Liver (tissue), 9 donors: ENCODE data around the gene CD9. TPM values are rescaled to one million over a fixed set of nuclear protein-coding genes. Genes with fewer than 3 reads are reported as not detected.
A peak's percentile ranks its signal among the peaks of the same experiment; 100 is the strongest.

Experiments used
- DNase-seq: peaks from one replicate; pipeline ENCODE4 v3.0.0-alpha.2; 2017; ENCODE audit warnings: low spot score
- H3K27ac ChIP-seq, 2 donors: one replicate each; pipeline ENCODE4 v1.7.0; 2013; ENCODE audit warnings: inconsistent platforms in 2 of 2, low read length in 2 of 2, control low read depth in 1 of 2, low read depth in 1 of 2, mild to moderate bottlenecking in 1 of 2
- H3K27me3 ChIP-seq, 4 donors: one replicate each; pipeline versions ENCODE4 v1.6.1 to v1.7.0; 2013; ENCODE audit warnings: low read length in 3 of 4, inconsistent platforms in 1 of 4, mild to moderate bottlenecking in 1 of 4, moderate library complexity in 1 of 4; ENCODE audit not compliant: control insufficient read depth in 4 of 4, insufficient read depth in 4 of 4
- H3K36me3 ChIP-seq, 4 donors: one replicate each; pipeline versions ENCODE4 v1.6.1 to v1.7.0; 2013; ENCODE audit warnings: low read length in 3 of 4, mild to moderate bottlenecking in 3 of 4, low read depth in 1 of 4, moderate library complexity in 1 of 4; ENCODE audit not compliant: control insufficient read depth in 4 of 4, insufficient read depth in 3 of 4
- H3K4me1 ChIP-seq, 4 donors: one replicate each; pipeline versions ENCODE4 v1.6.1 to v1.7.0; 2013; ENCODE audit warnings: low read length in 3 of 4, mild to moderate bottlenecking in 3 of 4, moderate library complexity in 1 of 4; ENCODE audit not compliant: control insufficient read depth in 4 of 4, insufficient read depth in 4 of 4
- H3K4me3 ChIP-seq, 3 donors: one replicate each; pipeline versions ENCODE4 v1.6.1 to v1.7.0; 2013; ENCODE audit warnings: low read length in 3 of 3, control low read depth in 1 of 3, low read depth in 1 of 3, mild to moderate bottlenecking in 1 of 3
- H3K9ac ChIP-seq, 2 donors: one replicate each; pipeline ENCODE4 v1.7.0; 2013; ENCODE audit warnings: low read length in 2 of 2, mild to moderate bottlenecking in 2 of 2, moderate library complexity in 2 of 2, control low read depth in 1 of 2, low read depth in 1 of 2
- H3K9me3 ChIP-seq, 4 donors: one replicate each; pipeline versions ENCODE4 v1.6.1 to v1.7.0; 2013; ENCODE audit warnings: low read length in 3 of 4; ENCODE audit not compliant: control insufficient read depth in 4 of 4
- EGR1 ChIP-seq, 2 donors: IDR thresholded peaks; 2 replicates each; pipeline ENCODE4 v1.6.1; 2016 to 2018; ENCODE audit warnings: antibody characterized with exemption in 2 of 2, low read depth in 2 of 2
- FOXA2 ChIP-seq: IDR thresholded peaks from 2 replicates; pipeline ENCODE4 v1.6.1; 2016; ENCODE audit warnings: antibody characterized with exemption
- GABPA ChIP-seq, 2 donors: IDR thresholded peaks in 1 of 2; conservative IDR thresholded peaks in 1 of 2; 2 replicates each; pipeline ENCODE4 v1.6.1; 2016; ENCODE audit warnings: antibody characterized with exemption in 2 of 2, mild to moderate bottlenecking in 1 of 2, moderate library complexity in 1 of 2
- HNF4A ChIP-seq, 2 donors: conservative IDR thresholded peaks; 2 replicates each; pipeline ENCODE4 v1.6.1; 2016; ENCODE audit warnings: antibody characterized with exemption in 2 of 2, mild to moderate bottlenecking in 2 of 2
- HNF4G ChIP-seq: IDR thresholded peaks from 2 replicates; pipeline ENCODE4 v1.6.1; 2016; ENCODE audit warnings: antibody characterized with exemption
- JUND ChIP-seq, 2 donors: IDR thresholded peaks; 2 replicates each; pipeline ENCODE4 v1.6.1; 2016; ENCODE audit warnings: antibody characterized with exemption in 2 of 2
- NR2F2 ChIP-seq: IDR thresholded peaks from 2 replicates; pipeline ENCODE4 v1.6.1; 2016; ENCODE audit warnings: antibody characterized with exemption
- RAD21 ChIP-seq, 2 donors: IDR thresholded peaks; 2 replicates each; pipeline ENCODE4 v1.6.1; 2016; ENCODE audit warnings: antibody characterized with exemption in 2 of 2, mild to moderate bottlenecking in 2 of 2
- RXRA ChIP-seq, 2 donors: IDR thresholded peaks; 2 replicates each; pipeline ENCODE4 v1.6.1; 2017 to 2018; ENCODE audit warnings: antibody characterized with exemption in 2 of 2, mild to moderate bottlenecking in 1 of 2
- SP1 ChIP-seq: IDR thresholded peaks from 2 replicates; pipeline ENCODE4 v1.6.1; 2018; ENCODE audit warnings: antibody characterized with exemption, mild to moderate bottlenecking
- YY1 ChIP-seq: IDR thresholded peaks from 2 replicates; pipeline ENCODE4 v1.6.1; 2016; ENCODE audit warnings: antibody characterized with exemption, mild to moderate bottlenecking
- WGBS: extraction: QIAGEN DNeasy Blood & Tissue Kit; methylation state at CpG from one replicate; pipeline ENCODE4 v1.1.7; 2013; 5-methylcytosine and 5-hydroxymethylcytosine counted together
- polyA plus RNA-seq, 2 donors: library from polyadenylated mRNA; stranded (reverse) in 1 of 2; unstranded in 1 of 2; fragments of 200-250 nt in 1 of 2; fragments of >200 nt in 1 of 2; fragmentation: Nextera tagmentation in 1 of 2; extraction: Ambion mirVana in 1 of 2; gene quantifications; one replicate each; pipeline versions ENCODE4 v1.2.1 to v1.2.3, GENCODE V29; 2013 to 2015
- total RNA-seq, 2 donors: library from RNA; depleted of rRNA; stranded (reverse); fragments of >200 nt; gene quantifications; one replicate each; pipeline ENCODE4 v1.2.3, GENCODE V29; 2014
- TF ChIP-seq, protein P1 (sequence below): IDR thresholded peaks from 2 replicates; pipeline ENCODE4 v1.6.1; 2016; ENCODE audit warnings: antibody characterized with exemption
- TF ChIP-seq, protein P2 (sequence below): IDR thresholded peaks from 2 replicates; pipeline ENCODE4 v1.6.1; 2016; ENCODE audit warnings: antibody characterized with exemption, mild to moderate bottlenecking
- TF ChIP-seq, protein P3 (sequence below): fragments of 150-350 bp; IDR thresholded peaks from 2 replicates; pipeline ENCODE4 v1.5.1; 2017; ENCODE audit warnings: improper control_type of control experiment, low read depth, low read length; ENCODE audit not compliant: missing input control
- TF ChIP-seq, protein P4 (sequence below): IDR thresholded peaks from 2 replicates; pipeline ENCODE4 v1.6.1; 2016; ENCODE audit warnings: antibody characterized with exemption
- TF ChIP-seq, protein P5 (sequence below): IDR thresholded peaks from 2 replicates; pipeline ENCODE4 v1.6.1; 2016; ENCODE audit warnings: antibody characterized with exemption
- donor health status: healthy.
- donor health status: healthy.
- donor health status: healthy.
- donor health status: healthy.
- donor health status: healthy.

Gene CD9
- total and polyA plus RNA-seq, 4 donors, result 18.7 to 65.2 (median 32.4) TPM

DNA sequence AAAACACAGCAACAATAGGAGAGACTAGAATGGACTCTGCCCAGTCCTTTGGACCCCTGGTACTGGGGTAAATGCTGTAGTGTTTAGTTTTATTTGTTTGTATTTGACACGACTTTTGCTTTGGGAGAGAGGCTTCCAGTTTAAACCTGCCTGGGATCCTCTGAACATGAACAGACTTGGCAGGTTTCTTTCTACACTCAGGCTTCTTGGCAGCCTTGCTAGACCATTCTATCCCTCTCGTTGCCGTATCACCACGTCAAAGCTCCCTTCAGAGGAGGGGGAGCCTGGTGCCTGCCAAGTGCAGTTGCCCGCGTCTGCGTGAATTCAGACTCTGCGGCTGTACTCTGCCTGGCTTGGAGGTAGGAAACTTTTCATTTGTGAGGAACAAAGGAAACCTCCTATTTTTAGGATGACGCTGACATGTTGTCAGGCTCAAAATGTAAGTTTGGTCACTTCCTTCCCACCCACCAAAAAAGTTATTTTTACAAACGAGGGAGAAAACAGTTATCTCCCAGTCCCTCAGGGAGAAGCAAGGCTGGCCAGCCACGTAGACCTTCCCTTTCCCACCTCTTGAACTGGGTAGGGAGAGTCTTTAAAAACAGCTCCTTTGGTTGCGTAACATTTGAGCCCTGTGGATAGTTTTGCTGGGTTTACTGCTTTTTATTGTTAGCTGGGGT, 25.9 kb downstream of the CD9 start:
- DNase-seq, result no peak
- TF ChIP-seq RAD21 (IDR thresholded peaks at IDR 0.05) (peak; percentile 3 to 47), HNF4G (peak; percentile 86), RXRA (IDR thresholded peaks at IDR 0.05) (peak in 1 of 2 donors; percentile 80), GABPA (IDR thresholded peaks at IDR 0.05 in 1 of 2, conservative IDR thresholded peaks at IDR 0.05 in 1 of 2) (peak in 1 of 2 donors; percentile 4), NR2F2 (peak; percentile 49), FOXA2 (no peak), JUND (IDR thresholded peaks at IDR 0.05) (no peak), EGR1 (IDR thresholded peaks at IDR 0.05; ENCODE audit: low read depth in 2 of 2) (peak in 1 of 2 donors; percentile 12), YY1 (peak; percentile 53), SP1 (peak; percentile 87), HNF4A (conservative IDR thresholded peaks at IDR 0.05) (peak; percentile 98 to 99)
- TF ChIP-seq, protein P1, sequence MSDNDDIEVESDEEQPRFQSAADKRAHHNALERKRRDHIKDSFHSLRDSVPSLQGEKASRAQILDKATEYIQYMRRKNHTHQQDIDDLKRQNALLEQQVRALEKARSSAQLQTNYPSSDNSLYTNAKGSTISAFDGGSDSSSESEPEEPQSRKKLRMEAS, result peak; percentile 41
- TF ChIP-seq, protein P2, sequence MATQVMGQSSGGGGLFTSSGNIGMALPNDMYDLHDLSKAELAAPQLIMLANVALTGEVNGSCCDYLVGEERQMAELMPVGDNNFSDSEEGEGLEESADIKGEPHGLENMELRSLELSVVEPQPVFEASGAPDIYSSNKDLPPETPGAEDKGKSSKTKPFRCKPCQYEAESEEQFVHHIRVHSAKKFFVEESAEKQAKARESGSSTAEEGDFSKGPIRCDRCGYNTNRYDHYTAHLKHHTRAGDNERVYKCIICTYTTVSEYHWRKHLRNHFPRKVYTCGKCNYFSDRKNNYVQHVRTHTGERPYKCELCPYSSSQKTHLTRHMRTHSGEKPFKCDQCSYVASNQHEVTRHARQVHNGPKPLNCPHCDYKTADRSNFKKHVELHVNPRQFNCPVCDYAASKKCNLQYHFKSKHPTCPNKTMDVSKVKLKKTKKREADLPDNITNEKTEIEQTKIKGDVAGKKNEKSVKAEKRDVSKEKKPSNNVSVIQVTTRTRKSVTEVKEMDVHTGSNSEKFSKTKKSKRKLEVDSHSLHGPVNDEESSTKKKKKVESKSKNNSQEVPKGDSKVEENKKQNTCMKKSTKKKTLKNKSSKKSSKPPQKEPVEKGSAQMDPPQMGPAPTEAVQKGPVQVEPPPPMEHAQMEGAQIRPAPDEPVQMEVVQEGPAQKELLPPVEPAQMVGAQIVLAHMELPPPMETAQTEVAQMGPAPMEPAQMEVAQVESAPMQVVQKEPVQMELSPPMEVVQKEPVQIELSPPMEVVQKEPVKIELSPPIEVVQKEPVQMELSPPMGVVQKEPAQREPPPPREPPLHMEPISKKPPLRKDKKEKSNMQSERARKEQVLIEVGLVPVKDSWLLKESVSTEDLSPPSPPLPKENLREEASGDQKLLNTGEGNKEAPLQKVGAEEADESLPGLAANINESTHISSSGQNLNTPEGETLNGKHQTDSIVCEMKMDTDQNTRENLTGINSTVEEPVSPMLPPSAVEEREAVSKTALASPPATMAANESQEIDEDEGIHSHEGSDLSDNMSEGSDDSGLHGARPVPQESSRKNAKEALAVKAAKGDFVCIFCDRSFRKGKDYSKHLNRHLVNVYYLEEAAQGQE, result peak; percentile 75
- TF ChIP-seq, protein P3, sequence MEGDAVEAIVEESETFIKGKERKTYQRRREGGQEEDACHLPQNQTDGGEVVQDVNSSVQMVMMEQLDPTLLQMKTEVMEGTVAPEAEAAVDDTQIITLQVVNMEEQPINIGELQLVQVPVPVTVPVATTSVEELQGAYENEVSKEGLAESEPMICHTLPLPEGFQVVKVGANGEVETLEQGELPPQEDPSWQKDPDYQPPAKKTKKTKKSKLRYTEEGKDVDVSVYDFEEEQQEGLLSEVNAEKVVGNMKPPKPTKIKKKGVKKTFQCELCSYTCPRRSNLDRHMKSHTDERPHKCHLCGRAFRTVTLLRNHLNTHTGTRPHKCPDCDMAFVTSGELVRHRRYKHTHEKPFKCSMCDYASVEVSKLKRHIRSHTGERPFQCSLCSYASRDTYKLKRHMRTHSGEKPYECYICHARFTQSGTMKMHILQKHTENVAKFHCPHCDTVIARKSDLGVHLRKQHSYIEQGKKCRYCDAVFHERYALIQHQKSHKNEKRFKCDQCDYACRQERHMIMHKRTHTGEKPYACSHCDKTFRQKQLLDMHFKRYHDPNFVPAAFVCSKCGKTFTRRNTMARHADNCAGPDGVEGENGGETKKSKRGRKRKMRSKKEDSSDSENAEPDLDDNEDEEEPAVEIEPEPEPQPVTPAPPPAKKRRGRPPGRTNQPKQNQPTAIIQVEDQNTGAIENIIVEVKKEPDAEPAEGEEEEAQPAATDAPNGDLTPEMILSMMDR, result no peak
- TF ChIP-seq, protein P4, sequence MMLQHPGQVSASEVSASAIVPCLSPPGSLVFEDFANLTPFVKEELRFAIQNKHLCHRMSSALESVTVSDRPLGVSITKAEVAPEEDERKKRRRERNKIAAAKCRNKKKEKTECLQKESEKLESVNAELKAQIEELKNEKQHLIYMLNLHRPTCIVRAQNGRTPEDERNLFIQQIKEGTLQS, result no peak
- TF ChIP-seq, protein P5, sequence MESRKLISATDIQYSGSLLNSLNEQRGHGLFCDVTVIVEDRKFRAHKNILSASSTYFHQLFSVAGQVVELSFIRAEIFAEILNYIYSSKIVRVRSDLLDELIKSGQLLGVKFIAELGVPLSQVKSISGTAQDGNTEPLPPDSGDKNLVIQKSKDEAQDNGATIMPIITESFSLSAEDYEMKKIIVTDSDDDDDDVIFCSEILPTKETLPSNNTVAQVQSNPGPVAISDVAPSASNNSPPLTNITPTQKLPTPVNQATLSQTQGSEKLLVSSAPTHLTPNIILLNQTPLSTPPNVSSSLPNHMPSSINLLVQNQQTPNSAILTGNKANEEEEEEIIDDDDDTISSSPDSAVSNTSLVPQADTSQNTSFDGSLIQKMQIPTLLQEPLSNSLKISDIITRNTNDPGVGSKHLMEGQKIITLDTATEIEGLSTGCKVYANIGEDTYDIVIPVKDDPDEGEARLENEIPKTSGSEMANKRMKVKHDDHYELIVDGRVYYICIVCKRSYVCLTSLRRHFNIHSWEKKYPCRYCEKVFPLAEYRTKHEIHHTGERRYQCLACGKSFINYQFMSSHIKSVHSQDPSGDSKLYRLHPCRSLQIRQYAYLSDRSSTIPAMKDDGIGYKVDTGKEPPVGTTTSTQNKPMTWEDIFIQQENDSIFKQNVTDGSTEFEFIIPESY, result peak; percentile 34

More for the DNA sequence above, 25.9 kb downstream of the CD9 start:
- Histone ChIP-seq H3K36me3 (no peaks in the 10 kb centered on the region), H3K9me3 (no peaks in the 10 kb centered on the region), H3K27me3 (no peaks in the 10 kb centered on the region), H3K4me3 (peak overlapping the region in 2 of 3 donors; percentile 0 to 5), H3K9ac (peak overlapping the region; percentile 15 to 30), H3K27ac (peak overlapping the region; percentile 65 to 79), H3K4me1 (peaks cover 2 to 22% (median 13%) of the 10 kb centered on the region in 4 donors)
- WGBS, result 16% methylated on average over 12 of the region's 12 CpGs
